GM21529 (cell line): Measurements from ENCODE around the gene FLYWCH2.

Source experiments
- ATAC-seq: cut with Tn5 transposase; IDR thresholded peaks from one replicate; pipeline ENCODE4 v1.9.1; 2021; ENCODE audit not compliant: unreplicated experiment

FLYWCH2 gene

DNA sequence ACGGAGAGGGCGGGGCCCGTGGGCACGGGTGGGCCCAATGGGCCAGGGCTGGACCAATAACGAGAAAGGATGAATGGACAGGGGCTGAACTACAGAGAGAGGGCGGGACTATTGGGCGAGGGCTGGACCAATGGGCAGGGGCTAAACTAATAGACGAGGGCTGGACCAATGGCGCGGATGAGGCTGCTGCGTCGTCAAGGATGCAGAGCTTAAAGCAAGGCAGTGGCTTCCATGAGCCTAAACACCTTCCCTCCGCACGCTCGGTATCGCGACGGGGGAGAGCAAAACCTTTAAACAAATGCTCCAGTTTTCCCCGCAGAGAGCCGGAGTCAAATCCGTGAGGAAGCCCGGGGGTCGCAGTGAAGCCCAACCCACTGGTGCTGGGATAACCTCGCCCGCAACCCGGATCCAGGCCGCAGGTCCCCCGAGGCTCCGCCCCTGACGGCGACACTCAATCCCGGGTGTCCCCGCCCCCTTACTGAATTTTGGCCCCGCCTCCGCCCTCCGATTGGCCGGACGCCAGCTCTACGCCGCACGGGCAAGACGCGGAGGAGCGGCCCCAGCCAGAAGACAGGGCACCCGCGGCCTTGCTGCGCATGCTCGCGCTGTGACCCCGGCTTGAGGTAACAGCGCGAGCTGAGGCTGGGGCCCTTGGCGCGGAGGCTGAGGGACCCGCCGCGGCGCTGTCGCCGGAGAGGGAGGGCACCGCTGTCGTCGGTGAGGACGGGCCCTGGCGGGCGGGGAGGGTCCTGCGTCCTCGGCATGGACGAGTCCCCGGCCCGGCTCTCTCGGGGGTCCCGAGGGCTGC lies at the start of gene FLYWCH2:
TSS of gene FLYWCH2 (plus strand) at position 566 of the 808 bp plus-strand sequence. CDS start 13,235 bp downstream, outside the sequence.
- peak; percentile 90 for ATAC-seq

GRCh38 chr16:2833776-2834175 lies 49.2 kb upstream of the FLYWCH2 start:
- no peak for ATAC-seq

DNA sequence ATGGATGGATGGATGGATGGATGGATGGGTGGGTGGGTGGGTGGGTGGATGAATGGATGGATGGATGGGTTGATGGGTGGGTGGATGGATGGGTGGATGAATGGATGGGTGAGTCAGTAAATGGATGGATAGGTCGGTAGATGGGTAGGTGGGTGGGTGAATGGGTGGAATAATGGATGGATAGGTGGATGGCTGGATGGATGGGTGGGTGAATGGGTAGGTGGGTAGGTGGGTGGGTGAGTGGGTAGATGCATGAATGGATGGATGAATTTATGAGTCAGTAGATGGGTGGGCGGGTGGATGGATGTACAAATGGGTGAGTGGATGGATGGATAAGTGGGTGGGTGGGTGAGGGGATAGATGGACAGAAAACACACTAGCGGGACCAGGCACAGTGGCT lies 48.0 kb upstream of the FLYWCH2 start:
- ATAC-seq: no peak

DNA sequence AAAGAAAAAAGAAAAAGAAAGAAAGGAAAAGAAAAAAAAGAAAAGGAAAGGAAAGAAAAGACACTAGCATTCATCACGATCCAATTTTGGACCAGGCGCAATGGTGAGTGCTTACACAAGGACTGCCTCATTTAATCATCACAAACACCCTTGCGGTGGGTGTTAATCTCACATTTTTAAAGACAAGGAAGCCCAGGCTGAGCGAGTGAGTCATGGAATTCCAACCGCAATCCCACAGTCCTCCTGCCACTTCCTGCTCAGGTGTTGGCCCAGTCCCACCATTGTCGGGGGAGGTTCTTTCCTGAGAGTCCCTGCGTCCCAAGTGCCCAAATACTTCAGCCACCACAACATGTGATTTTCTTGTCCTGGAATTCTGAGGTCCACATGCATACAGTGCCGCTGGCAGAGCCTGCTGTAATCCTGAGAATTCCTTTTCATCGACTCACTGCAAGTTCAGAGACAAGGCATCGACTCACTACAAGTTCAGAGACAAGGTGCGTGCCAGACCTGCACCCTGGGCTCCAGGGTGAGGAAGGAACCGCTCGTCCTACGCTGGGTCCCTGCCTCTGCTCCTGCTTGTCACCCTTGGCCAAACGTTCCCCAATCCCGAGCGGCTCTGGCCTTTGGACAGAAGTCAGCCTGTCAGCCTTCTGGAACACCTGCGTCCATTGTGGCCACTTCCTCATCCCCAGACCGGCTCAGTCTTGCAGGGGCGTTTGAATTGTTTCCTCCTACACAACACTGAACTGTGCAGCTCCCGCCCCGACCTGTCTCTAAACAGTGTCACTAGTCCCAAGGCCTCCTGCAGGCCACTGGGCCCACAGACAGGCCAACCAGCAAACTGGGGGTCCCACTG lies 47.1 kb upstream of the FLYWCH2 start:
- ATAC-seq: no peak

DNA sequence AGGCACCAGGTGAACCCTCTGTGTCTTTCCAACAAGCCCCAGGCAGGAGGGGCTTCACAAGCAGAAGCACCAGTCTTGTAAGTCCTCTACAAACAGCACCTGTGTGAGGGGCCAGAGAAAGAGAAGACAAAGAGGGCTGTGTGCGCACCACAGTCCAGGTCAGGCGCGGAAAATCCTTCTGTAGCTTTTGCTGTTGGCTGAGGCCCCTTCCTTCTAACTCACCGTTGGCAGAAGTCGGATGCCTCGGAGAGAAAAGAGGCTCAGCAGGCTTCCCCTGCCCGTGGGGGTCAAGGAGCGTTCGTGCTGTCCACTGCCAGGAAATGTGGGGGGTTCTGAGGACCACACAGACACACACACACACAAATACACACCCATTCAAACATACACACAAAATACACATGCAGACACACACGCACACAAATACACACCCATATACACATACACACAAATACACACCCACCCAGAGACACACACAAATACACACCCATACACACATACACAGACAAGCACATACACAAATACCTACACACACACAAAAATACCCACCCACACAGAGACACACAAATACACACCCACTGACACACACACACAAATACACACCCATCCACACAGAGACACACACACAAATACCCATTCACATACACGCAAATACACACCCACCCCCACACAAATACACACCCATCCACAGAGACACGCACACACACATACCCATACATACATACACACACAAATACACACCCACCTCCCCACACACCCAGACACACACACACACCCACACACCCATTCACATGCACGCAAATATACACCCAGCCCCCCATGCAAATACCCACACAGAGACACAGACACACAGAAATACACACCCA lies 46.1 kb upstream of the FLYWCH2 start:
- no peak for ATAC-seq

GRCh38 chr16:2838928-2839327 lies 44.1 kb upstream of the FLYWCH2 start:
- ATAC-seq: no peak

DNA sequence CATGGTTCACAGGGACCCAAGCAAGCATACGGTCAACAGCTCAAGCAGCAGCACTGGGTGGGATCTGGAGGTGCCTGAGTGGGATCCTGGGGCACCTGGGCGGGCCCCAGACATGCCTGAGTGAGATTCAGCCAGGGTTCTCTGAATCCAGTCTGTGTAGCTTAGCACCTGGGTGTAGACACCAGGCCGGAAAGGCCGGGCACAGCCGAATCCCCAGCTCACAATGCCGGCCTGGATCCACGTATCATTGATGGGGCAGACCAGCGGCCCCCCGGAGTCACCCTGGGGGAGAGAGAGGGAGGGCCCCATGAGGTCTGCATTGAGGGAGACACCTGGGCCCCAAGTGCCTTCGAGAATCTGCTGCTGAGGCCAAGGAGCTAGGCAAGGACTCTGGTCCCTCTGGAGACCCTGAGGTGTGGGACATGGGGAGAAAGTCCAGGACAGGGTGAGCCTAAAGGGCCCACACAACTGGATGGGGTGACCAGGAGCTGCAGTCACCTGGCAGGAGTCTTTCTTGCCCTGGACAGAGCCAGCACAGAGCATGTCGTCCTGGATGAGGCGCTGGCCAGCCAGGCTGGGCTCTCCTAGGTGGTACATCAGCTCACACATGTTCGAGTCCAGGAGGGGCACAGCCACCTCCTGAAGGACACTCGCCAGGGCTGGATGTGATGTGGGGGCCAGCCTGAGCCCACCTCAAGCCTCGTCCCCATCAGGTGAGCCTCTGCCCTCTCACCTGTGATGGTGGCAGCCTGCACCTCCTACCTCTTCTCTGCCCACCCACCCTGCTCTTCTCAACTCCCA lies 43.2 kb upstream of the FLYWCH2 start:
- no peak for ATAC-seq

DNA sequence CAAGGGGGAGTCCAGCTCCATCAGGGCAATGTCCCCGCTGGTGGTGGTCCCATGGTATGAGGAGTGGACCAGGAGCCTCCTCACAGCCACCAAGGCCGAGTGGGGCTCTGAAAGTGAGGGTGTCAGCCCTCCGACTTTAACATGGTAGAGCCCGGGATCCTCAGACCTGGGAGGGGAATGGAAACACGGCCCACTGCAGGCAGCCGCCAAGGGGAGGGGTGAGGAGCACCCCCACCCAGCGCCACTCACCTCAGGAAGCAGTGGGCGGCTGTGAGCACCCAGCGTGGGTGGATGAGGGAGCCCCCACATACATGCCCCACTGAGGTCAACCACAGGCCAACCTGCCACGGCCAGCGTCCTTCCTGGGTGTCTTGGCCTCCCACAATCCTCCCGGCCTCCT lies 42.1 kb upstream of the FLYWCH2 start:
- ATAC-seq: no peak

DNA sequence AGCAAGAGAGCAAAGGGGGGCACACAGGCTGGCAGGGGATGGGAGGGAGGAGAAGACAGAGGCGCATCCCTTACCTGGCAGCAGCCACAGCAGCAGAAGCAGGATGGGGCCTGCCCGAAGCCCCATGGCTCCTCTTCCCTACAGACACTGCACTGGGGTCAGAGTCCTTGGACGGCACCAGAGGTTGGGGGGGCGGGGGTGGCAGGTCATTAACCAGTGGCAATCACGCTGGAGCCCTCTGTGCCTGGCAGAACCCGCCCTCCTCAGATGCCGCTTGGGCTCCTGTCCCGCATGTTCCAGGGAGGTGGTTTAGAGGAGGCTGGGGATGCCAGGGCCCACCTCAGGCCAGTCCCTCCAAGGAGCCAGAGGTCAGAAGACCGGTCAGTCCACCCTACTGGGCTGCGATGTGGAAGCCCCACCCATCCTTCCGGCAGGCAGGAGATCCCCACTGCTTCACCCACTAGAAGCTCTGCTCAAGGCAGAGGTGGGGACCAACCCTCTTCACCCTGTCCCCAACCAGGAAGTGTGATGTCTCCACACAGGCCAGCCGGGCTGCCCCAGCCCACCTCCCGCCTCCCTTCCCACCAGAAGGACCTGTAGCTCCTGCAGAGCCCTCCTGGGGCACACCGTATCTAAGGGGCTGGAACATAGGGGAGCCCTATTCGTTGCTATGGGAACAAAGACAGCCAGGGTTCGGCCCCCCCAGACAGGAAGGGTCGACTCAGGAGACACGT lies 41.2 kb upstream of the FLYWCH2 start:
- no peak for ATAC-seq

DNA sequence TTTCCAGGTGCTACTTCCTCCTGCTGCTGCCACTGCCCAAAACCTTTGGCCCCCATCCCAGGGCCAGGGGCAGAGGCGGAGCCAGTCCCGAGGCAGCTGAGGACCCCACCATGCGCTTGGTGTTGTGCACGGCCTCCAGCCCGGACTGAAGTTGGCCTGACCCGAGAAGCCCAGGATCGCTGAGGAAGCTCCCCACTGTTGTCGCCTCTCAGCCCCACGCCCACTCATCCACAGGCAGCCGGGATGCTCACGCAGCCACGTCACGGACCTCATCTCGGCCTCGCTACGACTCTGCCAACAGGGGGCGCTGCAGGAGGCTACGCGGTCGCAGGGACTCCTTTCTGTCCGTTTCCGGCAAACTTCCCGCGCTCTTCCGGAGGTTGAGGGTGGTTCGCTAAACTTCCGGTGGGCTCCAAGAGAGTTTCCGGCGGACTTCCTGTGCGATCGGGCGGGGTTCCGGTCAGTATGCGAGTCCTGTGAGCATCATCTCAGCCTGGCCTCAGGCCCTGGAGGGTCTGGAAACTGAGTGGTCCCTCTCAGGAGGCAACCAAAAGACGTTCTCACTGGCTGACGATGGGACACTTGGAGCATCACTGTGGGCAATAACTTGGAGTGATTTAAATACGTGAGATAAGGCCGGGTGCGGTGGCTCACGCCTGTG lies 40.5 kb upstream of the FLYWCH2 start:
- ATAC-seq: no peak

GRCh38 chr16:2843526-2843925 lies 39.5 kb upstream of the FLYWCH2 start:
- ATAC-seq: no peak

DNA sequence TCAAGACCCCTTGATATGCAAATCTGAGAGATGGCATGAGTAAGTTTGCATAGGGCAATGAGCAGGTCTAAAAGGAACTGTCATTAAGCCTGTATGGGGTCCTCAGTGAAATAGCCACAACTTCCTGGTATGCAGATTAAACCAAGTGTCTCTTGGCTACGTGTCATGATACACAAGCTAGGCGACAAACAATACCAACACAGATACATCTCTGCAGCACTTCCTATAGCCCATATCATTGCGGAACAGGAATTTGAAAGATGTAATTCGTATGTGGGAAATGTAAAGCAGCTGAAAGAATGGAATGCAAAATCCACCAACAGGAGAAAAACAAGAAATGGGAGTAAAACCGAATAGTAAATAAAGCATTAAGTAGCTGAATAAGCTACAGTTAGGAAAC lies 37.9 kb upstream of the FLYWCH2 start:
- no peak for ATAC-seq

GRCh38 chr16:2846511-2847310 lies 36.3 kb upstream of the FLYWCH2 start:
- ATAC-seq: no peak

DNA sequence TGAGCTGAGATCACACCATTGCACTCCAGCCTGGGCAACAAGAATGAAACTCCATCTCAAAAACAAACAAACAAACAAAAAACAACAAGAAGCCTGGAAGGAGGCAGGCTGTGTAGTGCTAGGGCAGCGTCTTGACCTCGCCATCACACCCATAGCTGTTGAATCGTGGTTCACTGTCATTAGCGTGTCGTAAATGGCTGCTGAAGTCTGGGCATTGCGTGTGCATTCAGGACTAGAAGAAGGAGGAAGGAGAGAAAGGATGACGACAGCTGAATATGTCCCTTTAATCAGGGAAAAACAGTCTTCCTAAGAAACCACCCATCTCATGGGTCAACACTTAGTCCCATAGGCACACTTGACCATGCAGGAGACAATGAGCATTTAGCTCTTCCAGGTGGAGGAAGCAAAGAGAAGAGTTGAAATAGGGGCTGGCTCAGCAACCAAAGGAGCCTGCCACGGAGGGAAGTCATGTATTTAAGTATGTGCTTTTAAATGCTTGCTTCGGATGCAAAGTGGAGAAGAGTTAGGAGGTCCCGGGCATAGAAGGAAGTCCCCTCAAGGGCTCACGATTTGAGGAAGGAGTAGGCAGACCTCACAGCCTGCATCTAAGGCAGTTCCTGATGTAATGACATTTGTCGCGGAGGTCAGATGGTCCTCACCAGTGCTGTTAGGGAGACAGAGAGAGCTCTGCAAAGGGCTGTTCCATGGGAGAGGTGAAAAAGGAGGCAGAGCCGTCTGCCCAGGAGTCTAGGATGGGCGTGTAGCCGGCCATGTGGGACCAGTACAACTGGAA lies 33.9 kb upstream of the FLYWCH2 start:
- no peak for ATAC-seq

- ATAC-seq: no peak
Observed at GRCh38 chr16:2852003-2852730, 30.8 kb upstream of the FLYWCH2 start.

GRCh38 chr16:2852731-2853507 lies 30.1 kb upstream of the FLYWCH2 start:
- ATAC-seq: no peak
